ENCODE results near the gene HAUS7. TPM values are rescaled to one million over a fixed set of nuclear protein-coding genes. Genes with fewer than 3 reads are reported as not detected.

The HAUS7 gene
- total RNA-seq, 1 experiment from 2014 or later: 46.5 TPM

GRCh38 chrX:153411255-153411987, 59.0 kb downstream of the HAUS7 start, which contains the start of gene ZFP92 (continued):
- TF ChIP-seq ZNF532 (CRISPR knock-in tag; IDR thresholded peaks at IDR 0.05; ENCODE audit: borderline replicate concordance) (no peak), ARID4B (CRISPR knock-in tag; IDR thresholded peaks at IDR 0.05; ENCODE audit: borderline replicate concordance) (no peak), ZNF263 (CRISPR knock-in tag; IDR thresholded peaks at IDR 0.05; ENCODE audit: low read depth) (no peak), MYBL2 (CRISPR knock-in tag; IDR thresholded peaks at IDR 0.05) (no peak), CDX4 (CRISPR knock-in tag; IDR thresholded peaks at IDR 0.05; ENCODE audit: borderline replicate concordance) (no peak)

- ATAC-seq: no peak
- no peaks in the 10 kb centered on the region for H3K36me3 Mint-ChIP-seq
Observed at GRCh38 chrX:153410888-153411254, 59.5 kb downstream of the HAUS7 start.

More at GRCh38 chrX:153410888-153411254, 59.5 kb downstream of the HAUS7 start:
- ChIA-PET CTCF (interaction anchor here (1.0 kb wide), 1 partner anchor 32 kb away, joined by 3 read pairs; no protein-coding TSS in a partner anchor), POLR2A (no interaction called here)
- H3K9me3 Mint-ChIP-seq: no peaks in the 10 kb centered on the region
- H3K4me3 Mint-ChIP-seq: peak overlapping the region; percentile 59
- peaks cover 8% of the 10 kb centered on the region for H3K4me1 Mint-ChIP-seq
- no peak overlapping the region for H3K27ac Mint-ChIP-seq
- H3K27me3 Mint-ChIP-seq (ENCODE audit: low read depth): peaks cover 19% of the 10 kb centered on the region
- DNase-seq (ENCODE audit: low spot score): no peak
- TF ChIP-seq EMX1 (CRISPR knock-in tag; IDR thresholded peaks at IDR 0.05) (no peak), ELF4 (CRISPR knock-in tag; IDR thresholded peaks at IDR 0.05; ENCODE audit: low read depth) (no peak), ESRRA (CRISPR knock-in tag; IDR thresholded peaks at IDR 0.05; ENCODE audit: borderline replicate concordance) (no peak), MAX (CRISPR knock-in tag; IDR thresholded peaks at IDR 0.05) (no peak), GABPB1 (CRISPR knock-in tag; IDR thresholded peaks at IDR 0.05) (no peak), ZMAT4 (CRISPR knock-in tag; IDR thresholded peaks at IDR 0.05) (no peak), NR3C1 (CRISPR knock-in tag; conservative IDR thresholded peaks at IDR 0.05; ENCODE audit: low read depth) (no peak), ZNF219 (CRISPR knock-in tag; IDR thresholded peaks at IDR 0.05; ENCODE audit: borderline replicate concordance) (no peak), MXD4 (CRISPR knock-in tag; IDR thresholded peaks at IDR 0.05; ENCODE audit: borderline replicate concordance) (no peak), IRF2 (CRISPR knock-in tag; IDR thresholded peaks at IDR 0.05; ENCODE audit: borderline replicate concordance, low read depth) (no peak), AFF4 (CRISPR knock-in tag; IDR thresholded peaks at IDR 0.05; ENCODE audit: borderline replicate concordance) (no peak), ZNF671 (CRISPR knock-in tag; IDR thresholded peaks at IDR 0.05) (no peak)

Measured in WTC11 (cell line).